K562 (cell line): ENCODE data around the gene GTPBP1. TPM values are rescaled to one million over a fixed set of nuclear protein-coding genes. Genes with fewer than 3 reads are reported as not detected.

Experiments
- BACH1 ChIP-seq: fragments of 200-800 bp; sonication (Bioruptor generic); IDR thresholded peaks from 2 replicates; pipeline ENCODE4 v1.6.1; 2016; ENCODE audit warnings: missing genetic modification characterization, missing compliant biosample characterization
- CHAMP1 ChIP-seq: fragments of 450-650 bp; IDR thresholded peaks from 2 replicates; pipeline ENCODE4 v1.6.1; 2016; ENCODE audit warnings: mild to moderate bottlenecking
- E2F8 ChIP-seq: fragments of 450-650 bp; IDR thresholded peaks from 2 replicates; pipeline ENCODE4 v1.7.1; 2018; ENCODE audit warnings: mild to moderate bottlenecking, low read depth; ENCODE audit not compliant: partially characterized antibody
- ERF ChIP-seq: fragments of 450-650 bp; formaldehyde crosslinking; IDR thresholded peaks from 2 replicates; pipeline ENCODE4 v1.4.0; 2020; ENCODE audit warnings: mild to moderate bottlenecking, mixed read lengths
- MYNN ChIP-seq, 2 experiments: sonication (generic); formaldehyde crosslinking in 1 of 2; IDR thresholded peaks; 2 replicates each; pipeline versions ENCODE4 v1.5.0 to v1.6.1; 2016 to 2020; ENCODE audit warnings: antibody characterized with exemption in 1 of 2, missing genetic modification reagents in 1 of 2
- NFRKB ChIP-seq: fragments of 450-650 bp; IDR thresholded peaks from 2 replicates; pipeline ENCODE4 v1.6.1; 2016; ENCODE audit warnings: low read depth
- POLR2AphosphoS2 ChIP-seq: IDR thresholded peaks from 2 replicates; pipeline ENCODE4 v1.6.1; 2012; ENCODE audit warnings: low read length, improper control_type of control experiment
- RAD51 ChIP-seq: fragments of 450-650 bp; IDR thresholded peaks from 2 replicates; pipeline ENCODE4 v1.7.1; 2016; ENCODE audit warnings: low read depth, mild to moderate bottlenecking, borderline replicate concordance
- SAFB ChIP-seq: fragments of 200-400 bp; formaldehyde crosslinking; IDR thresholded peaks from 2 replicates; pipeline ENCODE4 v1.6.1; 2017; ENCODE audit warnings: low read depth, low read length, borderline replicate concordance
- SIX5 ChIP-seq, 2 experiments: IDR thresholded peaks; 2 replicates each; pipeline ENCODE4 v1.6.1; 2011; ENCODE audit warnings: low read length in 2 of 2, borderline replicate concordance in 1 of 2, low read depth in 1 of 2, mild to moderate bottlenecking in 1 of 2, moderate library complexity in 1 of 2; ENCODE audit not compliant: insufficient read depth in 1 of 2
- TGIF2 ChIP-seq: sonication (generic); formaldehyde crosslinking; IDR thresholded peaks from 2 replicates; pipeline ENCODE4 v1.8.1; 2022; ENCODE audit warnings: mild to moderate bottlenecking, missing genetic modification reagents, moderate library complexity
- ZKSCAN3 ChIP-seq: fragments of 250-450 bp; sonication (Bioruptor Pico); IDR thresholded peaks from 2 replicates; pipeline ENCODE4 v1.4.0; 2020
- ZKSCAN8 ChIP-seq: fragments of 200-800 bp; sonication (Bioruptor generic); IDR thresholded peaks from 2 replicates; pipeline ENCODE4 v1.6.1; 2016; ENCODE audit warnings: missing genetic modification characterization, missing compliant biosample characterization
- ZNF239 ChIP-seq: fragments of 250-450 bp; sonication (Bioruptor Pico); IDR thresholded peaks from 2 replicates; pipeline ENCODE4 v1.4.0; 2020; ENCODE audit warnings: mild to moderate bottlenecking
- ZNF561 ChIP-seq: fragments of 450-650 bp; formaldehyde crosslinking; conservative IDR thresholded peaks from 2 replicates; pipeline ENCODE4 v1.4.0; 2020; ENCODE audit warnings: mild to moderate bottlenecking, moderate library complexity
- polyA plus RNA-seq, 8 experiments: library from polyadenylated mRNA; depleted of rRNA in 4 of 8; stranded (reverse) in 5 of 8; unstranded in 3 of 8; fragments of >200 nt; fragmentation: Nextera tagmentation in 2 of 8; fragmentation: Illumina TruSeq in 1 of 8; extraction: Ambion mirVana in 2 of 8; extraction: Trizol in 1 of 8; gene quantifications; 2 replicates each; pipeline versions ENCODE4 v1.2.1 to v1.2.3, GENCODE V29; 2011 to 2014; ENCODE audit warnings: inconsistent platforms in 1 of 8, missing spikeins in 1 of 8
- total RNA-seq, 7 experiments: library from RNA; depleted of rRNA in 6 of 7; stranded (reverse); fragments of >200 nt in 6 of 7; fragmentation: Illumina TruSeq in 2 of 7; extraction: Trizol in 2 of 7; gene quantifications; 2 replicates each; pipeline versions ENCODE4 v1.2.1 to v1.2.3, GENCODE V29; 2011 to 2021; ENCODE audit warnings: low replicate concordance in 1 of 7
- TF ChIP-seq, protein P1 (sequence below): fragments of 450-650 bp; IDR thresholded peaks from 2 replicates; pipeline ENCODE4 v1.7.0; 2016; ENCODE audit warnings: borderline replicate concordance
- TF ChIP-seq, protein P2 (sequence below): fragments of 450-650 bp; IDR thresholded peaks from 2 replicates; pipeline ENCODE4 v1.6.1; 2016; ENCODE audit warnings: low read depth, mild to moderate bottlenecking, moderate library complexity
- TF ChIP-seq, protein P3 (sequence below): IDR thresholded peaks from 2 replicates; pipeline ENCODE4 v1.6.1; 2016; ENCODE audit warnings: missing genetic modification characterization, missing compliant biosample characterization

GTPBP1 gene
- total and polyA plus RNA-seq, 9 of the 15 experiments (the other 6 are each of a cell fraction or from before 2014, with no cell fraction given) = 0.83 to 53.2 (median 23.3) TPM

- no peak for TF ChIP-seq TGIF2 (CRISPR knock-in tag)
- TF ChIP-seq, protein P1, sequence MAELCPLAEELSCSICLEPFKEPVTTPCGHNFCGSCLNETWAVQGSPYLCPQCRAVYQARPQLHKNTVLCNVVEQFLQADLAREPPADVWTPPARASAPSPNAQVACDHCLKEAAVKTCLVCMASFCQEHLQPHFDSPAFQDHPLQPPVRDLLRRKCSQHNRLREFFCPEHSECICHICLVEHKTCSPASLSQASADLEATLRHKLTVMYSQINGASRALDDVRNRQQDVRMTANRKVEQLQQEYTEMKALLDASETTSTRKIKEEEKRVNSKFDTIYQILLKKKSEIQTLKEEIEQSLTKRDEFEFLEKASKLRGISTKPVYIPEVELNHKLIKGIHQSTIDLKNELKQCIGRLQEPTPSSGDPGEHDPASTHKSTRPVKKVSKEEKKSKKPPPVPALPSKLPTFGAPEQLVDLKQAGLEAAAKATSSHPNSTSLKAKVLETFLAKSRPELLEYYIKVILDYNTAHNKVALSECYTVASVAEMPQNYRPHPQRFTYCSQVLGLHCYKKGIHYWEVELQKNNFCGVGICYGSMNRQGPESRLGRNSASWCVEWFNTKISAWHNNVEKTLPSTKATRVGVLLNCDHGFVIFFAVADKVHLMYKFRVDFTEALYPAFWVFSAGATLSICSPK = no peak
- TF ChIP-seq CHAMP1 = no peak
- peak in 1 of 2 experiments; percentile 28; a peak in 1 of 4 replicates for TF ChIP-seq SIX5 (IDR thresholded peaks at IDR 0.05; ENCODE audit: borderline replicate concordance in 1 of 2, insufficient read depth in 1 of 2, low read depth in 1 of 2, low read length in 2 of 2)
- no peak for TF ChIP-seq NFRKB
- TF ChIP-seq POLR2AphosphoS2 = no peak
- TF ChIP-seq RAD51 = no peak
- TF ChIP-seq ZKSCAN8 = no peak
- TF ChIP-seq ZKSCAN3 = no peak
- TF ChIP-seq ERF = no peak
- no peak for TF ChIP-seq ZNF239
- TF ChIP-seq MYNN (IDR thresholded peaks at IDR 0.05) = no peak
- TF ChIP-seq MYNN (CRISPR knock-in tag; IDR thresholded peaks at IDR 0.05) = no peak
- TF ChIP-seq SAFB = no peak
- no peak for TF ChIP-seq E2F8
- no peak for TF ChIP-seq BACH1
- TF ChIP-seq, protein P2, sequence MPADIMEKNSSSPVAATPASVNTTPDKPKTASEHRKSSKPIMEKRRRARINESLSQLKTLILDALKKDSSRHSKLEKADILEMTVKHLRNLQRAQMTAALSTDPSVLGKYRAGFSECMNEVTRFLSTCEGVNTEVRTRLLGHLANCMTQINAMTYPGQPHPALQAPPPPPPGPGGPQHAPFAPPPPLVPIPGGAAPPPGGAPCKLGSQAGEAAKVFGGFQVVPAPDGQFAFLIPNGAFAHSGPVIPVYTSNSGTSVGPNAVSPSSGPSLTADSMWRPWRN = no peak
- TF ChIP-seq ZNF561 = no peak
- TF ChIP-seq, protein P3, sequence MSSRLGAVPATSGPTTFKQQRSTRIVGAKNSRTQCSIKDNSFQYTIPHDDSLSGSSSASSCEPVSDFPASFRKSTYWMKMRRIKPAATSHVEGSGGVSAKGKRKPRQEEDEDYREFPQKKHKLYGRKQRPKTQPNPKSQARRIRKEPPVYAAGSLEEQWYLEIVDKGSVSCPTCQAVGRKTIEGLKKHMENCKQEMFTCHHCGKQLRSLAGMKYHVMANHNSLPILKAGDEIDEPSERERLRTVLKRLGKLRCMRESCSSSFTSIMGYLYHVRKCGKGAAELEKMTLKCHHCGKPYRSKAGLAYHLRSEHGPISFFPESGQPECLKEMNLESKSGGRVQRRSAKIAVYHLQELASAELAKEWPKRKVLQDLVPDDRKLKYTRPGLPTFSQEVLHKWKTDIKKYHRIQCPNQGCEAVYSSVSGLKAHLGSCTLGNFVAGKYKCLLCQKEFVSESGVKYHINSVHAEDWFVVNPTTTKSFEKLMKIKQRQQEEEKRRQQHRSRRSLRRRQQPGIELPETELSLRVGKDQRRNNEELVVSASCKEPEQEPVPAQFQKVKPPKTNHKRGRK = no peak
Observed at GRCh38 chr22:38656256-38657044, 49.3 kb upstream of the GTPBP1 start, which contains the start of the genes CBY1 and FAM227A (continued).
